ENCODE measurements around the gene CCDC116. TPM values are rescaled to one million over a fixed set of nuclear protein-coding genes. Genes with fewer than 3 reads are reported as not detected.

The CCDC116 gene
- total RNA-seq, 1 donor from 2014 or later, result not detected

- intact Hi-C loops (cut with DNase I), result no loop called here
- Histone ChIP-seq H3K36me3 (peaks cover 28 to 30% of the 10 kb centered on the region in 2 donors), H3K4me3 (no peak overlapping the region), H3K27me3 (no peaks in the 10 kb centered on the region), H3K4me1 (peaks cover 0 to 8% of the 10 kb centered on the region in 2 donors), H3K27ac (no peak overlapping the region), H3K9me3 (no peaks in the 10 kb centered on the region)
- TF ChIP-seq, protein P1, sequence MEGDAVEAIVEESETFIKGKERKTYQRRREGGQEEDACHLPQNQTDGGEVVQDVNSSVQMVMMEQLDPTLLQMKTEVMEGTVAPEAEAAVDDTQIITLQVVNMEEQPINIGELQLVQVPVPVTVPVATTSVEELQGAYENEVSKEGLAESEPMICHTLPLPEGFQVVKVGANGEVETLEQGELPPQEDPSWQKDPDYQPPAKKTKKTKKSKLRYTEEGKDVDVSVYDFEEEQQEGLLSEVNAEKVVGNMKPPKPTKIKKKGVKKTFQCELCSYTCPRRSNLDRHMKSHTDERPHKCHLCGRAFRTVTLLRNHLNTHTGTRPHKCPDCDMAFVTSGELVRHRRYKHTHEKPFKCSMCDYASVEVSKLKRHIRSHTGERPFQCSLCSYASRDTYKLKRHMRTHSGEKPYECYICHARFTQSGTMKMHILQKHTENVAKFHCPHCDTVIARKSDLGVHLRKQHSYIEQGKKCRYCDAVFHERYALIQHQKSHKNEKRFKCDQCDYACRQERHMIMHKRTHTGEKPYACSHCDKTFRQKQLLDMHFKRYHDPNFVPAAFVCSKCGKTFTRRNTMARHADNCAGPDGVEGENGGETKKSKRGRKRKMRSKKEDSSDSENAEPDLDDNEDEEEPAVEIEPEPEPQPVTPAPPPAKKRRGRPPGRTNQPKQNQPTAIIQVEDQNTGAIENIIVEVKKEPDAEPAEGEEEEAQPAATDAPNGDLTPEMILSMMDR (IDR thresholded peaks at IDR 0.05), result no peak
- DNase-seq (ENCODE audit: low spot score in 2 of 2), result no peak
These were observed 34.3 kb upstream of the CCDC116 start for GRCh38 chr22:21598302-21598701.

- Histone ChIP-seq H3K4me1 (peaks cover 0 to 8% of the 10 kb centered on the region in 2 donors), H3K9me3 (no peaks in the 10 kb centered on the region), H3K27ac (no peak overlapping the region), H3K4me3 (no peak overlapping the region), H3K27me3 (no peaks in the 10 kb centered on the region), H3K36me3 (peaks cover 19 to 21% of the 10 kb centered on the region in 2 donors)
- DNase-seq (ENCODE audit: low spot score in 2 of 2), result no peak
- intact Hi-C loops (cut with DNase I), result no loop called here
- TF ChIP-seq, protein P1 (IDR thresholded peaks at IDR 0.05), result no peak
These were observed 33.3 kb upstream of the CCDC116 start for GRCh38 chr22:21599053-21599893.

DNA sequence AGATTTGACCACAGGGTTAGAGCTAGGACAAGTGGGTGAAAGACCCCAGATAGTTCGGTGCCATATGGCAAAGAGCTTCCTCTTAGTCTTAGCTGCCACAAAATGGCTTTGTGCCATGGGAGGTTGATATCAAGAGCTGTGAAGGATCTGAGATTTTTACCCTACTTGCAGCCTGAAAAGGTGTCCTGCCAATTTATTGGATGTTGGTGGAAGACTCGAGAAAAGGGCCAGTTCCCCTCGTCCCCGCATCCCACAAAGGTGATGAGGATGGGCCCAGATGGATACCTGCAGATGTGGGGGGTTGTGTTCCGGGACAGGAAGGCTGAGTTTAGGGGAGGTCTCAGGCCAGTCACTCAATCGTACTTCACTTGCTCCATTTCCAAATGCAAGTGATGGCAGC is 30.0 kb upstream of the CCDC116 start:
- TF ChIP-seq, protein P1 (IDR thresholded peaks at IDR 0.05), result no peak
- intact Hi-C loops (cut with DNase I), result no loop called here
- Histone ChIP-seq H3K36me3 (no peaks in the 10 kb centered on the region), H3K4me3 (no peak overlapping the region), H3K27ac (no peak overlapping the region), H3K4me1 (peaks cover 0 to 8% of the 10 kb centered on the region in 2 donors), H3K9me3 (no peaks in the 10 kb centered on the region), H3K27me3 (no peaks in the 10 kb centered on the region)
- DNase-seq (ENCODE audit: low spot score in 2 of 2), result no peak

DNA sequence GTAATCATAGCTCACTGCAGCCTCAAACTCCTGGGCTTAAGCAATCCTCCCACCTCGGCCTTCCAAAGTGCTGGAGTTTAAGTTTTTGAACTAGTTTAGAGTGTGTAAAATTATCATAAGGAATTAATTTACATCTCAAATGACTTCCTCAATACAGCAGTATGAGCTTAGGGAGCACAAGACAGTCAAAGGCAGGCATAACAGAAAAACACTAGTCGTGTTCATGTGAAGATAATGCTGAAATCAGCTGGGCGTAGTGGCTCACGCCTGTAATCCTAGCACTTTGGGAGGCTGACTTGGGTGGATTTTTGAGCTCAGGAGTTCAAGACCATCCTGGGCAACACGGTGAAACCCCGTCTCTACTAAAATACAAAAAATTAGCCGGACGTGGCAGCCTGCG is 28.6 kb upstream of the CCDC116 start:
- intact Hi-C loops (cut with DNase I), result no loop called here
- TF ChIP-seq, protein P1 (IDR thresholded peaks at IDR 0.05), result no peak
- Histone ChIP-seq H3K4me3 (no peak overlapping the region), H3K27me3 (no peaks in the 10 kb centered on the region), H3K4me1 (peaks cover 0 to 8% of the 10 kb centered on the region in 2 donors), H3K27ac (no peak overlapping the region), H3K9me3 (no peaks in the 10 kb centered on the region), H3K36me3 (no peaks in the 10 kb centered on the region)
- no peak for DNase-seq (ENCODE audit: low spot score in 2 of 2)

DNA sequence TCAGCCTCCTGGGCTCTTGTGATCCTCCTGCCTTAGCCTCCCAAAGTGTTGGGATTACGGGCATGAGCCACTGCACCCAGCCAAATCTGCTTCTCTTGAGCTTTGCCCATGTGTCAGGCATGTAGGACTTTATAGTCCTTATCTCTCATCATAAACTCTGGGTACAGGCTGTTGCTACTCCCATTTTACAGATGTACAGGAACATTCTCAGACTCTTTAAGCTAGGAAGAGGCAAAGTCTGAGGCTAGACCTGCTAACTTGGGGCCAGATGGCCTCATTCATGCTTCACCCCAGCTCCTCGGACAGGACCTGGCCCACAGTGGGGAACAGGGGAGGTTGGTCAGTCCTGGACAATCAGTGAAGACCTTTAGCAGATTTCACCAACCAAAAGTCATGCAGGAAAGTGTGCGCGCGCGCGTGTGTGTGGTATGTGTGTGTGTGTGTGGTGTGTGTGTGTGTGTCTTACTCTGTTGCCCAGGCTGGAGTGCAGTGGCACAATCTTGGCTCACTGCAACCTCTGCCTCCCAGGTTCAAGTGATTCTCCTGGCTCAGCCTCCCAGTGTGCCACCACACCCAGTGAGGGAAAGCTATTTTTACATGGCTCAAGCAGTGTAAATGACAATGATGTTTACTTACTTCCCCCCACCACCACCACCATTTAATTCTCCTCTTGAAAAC is 26.5 kb upstream of the CCDC116 start:
- Histone ChIP-seq H3K9me3 (no peaks in the 10 kb centered on the region), H3K27me3 (no peaks in the 10 kb centered on the region), H3K27ac (no peak overlapping the region), H3K36me3 (peaks cover 4 to 6% of the 10 kb centered on the region in 2 donors), H3K4me1 (no peaks in the 10 kb centered on the region), H3K4me3 (no peak overlapping the region)
- intact Hi-C loops (cut with DNase I), result no loop called here
- TF ChIP-seq, protein P1 (IDR thresholded peaks at IDR 0.05), result no peak
- DNase-seq (ENCODE audit: low spot score in 2 of 2), result no peak

Data from ascending aorta (tissue), 2 donors.